GM23338 (cell line): ENCODE measurements around the gene MBTPS2. TPM values are rescaled to one million over a fixed set of nuclear protein-coding genes. Genes with fewer than 3 reads are reported as not detected.

Experiments used
- ATAC-seq: fragments of 200-7000 bp; cut with Tn5 transposase; 3 replicates; pipeline ENCODE4 v1.9.1; 2020
- DNase-seq: peaks from one replicate; pipeline ENCODE4 v3.0.0-alpha.2; 2015; ENCODE audit warnings: low spot score
- H2AFZ ChIP-seq: fragments of 200-600 bp; sonication (generic); 2 replicates; pipeline ENCODE4 v1.8.0; 2016; ENCODE audit warnings: antibody characterized with exemption, mild to moderate bottlenecking, moderate library complexity
- H3F3A ChIP-seq: fragments of 200-600 bp; sonication (generic); replicated peaks from 2 replicates; pipeline ENCODE4 v1.8.0; 2017; ENCODE audit warnings: antibody characterized with exemption, mixed run types, low read depth
- H3K27ac ChIP-seq: fragments of 200-600 bp; sonication (generic); 2 replicates; pipeline ENCODE4 v1.6.1; 2016; ENCODE audit warnings: low read depth
- H3K27me3 ChIP-seq: fragments of 200-600 bp; sonication (generic); 2 replicates; pipeline ENCODE4 v1.8.0; 2016; ENCODE audit warnings: mild to moderate bottlenecking, mixed run types, moderate library complexity; ENCODE audit not compliant: insufficient read depth
- H3K36me3 ChIP-seq: fragments of 200-600 bp; sonication (generic); 2 replicates; pipeline ENCODE4 v1.8.0; 2016; ENCODE audit warnings: mild to moderate bottlenecking; ENCODE audit not compliant: insufficient read depth
- H3K4me1 ChIP-seq: fragments of 200-600 bp; sonication (generic); 2 replicates; pipeline ENCODE4 v1.8.0; 2016; ENCODE audit warnings: mild to moderate bottlenecking, moderate library complexity; ENCODE audit not compliant: insufficient read depth
- H3K4me2 ChIP-seq: fragments of 200-600 bp; sonication (generic); 2 replicates; pipeline ENCODE4 v1.7.1; 2017; ENCODE audit warnings: mixed run types
- H3K4me3 ChIP-seq: fragments of 200-600 bp; sonication (generic); 2 replicates; pipeline ENCODE4 v1.6.1; 2016; ENCODE audit warnings: mixed run types
- H3K79me2 ChIP-seq: fragments of 200-600 bp; sonication (generic); replicated peaks from 2 replicates; pipeline ENCODE4 v1.8.0; 2017; ENCODE audit warnings: mild to moderate bottlenecking; ENCODE audit not compliant: insufficient read depth
- H3K9me2 ChIP-seq: fragments of 200-600 bp; sonication (generic); 2 replicates; pipeline ENCODE4 v1.8.0; 2017; ENCODE audit not compliant: insufficient read depth
- H4K20me1 ChIP-seq: fragments of 200-600 bp; sonication (generic); replicated peaks from 2 replicates; pipeline ENCODE4 v1.8.0; 2017; ENCODE audit warnings: mild to moderate bottlenecking; ENCODE audit not compliant: insufficient read depth
- H3K27ac Mint-ChIP-seq: 2 replicates; pipeline ENCODE4 v1.8.0; 2020; ENCODE audit warnings: inconsistent platforms, mild to moderate bottlenecking, moderate library complexity, mixed read lengths
- H3K27me3 Mint-ChIP-seq: 3 replicates; pipeline ENCODE4 v1.8.0; 2022; ENCODE audit warnings: low read depth, mild to moderate bottlenecking, moderate library complexity, mixed read lengths, inconsistent platforms; ENCODE audit not compliant: insufficient read depth, poor library complexity
- H3K36me3 Mint-ChIP-seq: 3 replicates; pipeline ENCODE4 v1.8.0; 2021; ENCODE audit warnings: low read depth, mild to moderate bottlenecking, inconsistent platforms, moderate library complexity, mixed read lengths
- H3K4me1 Mint-ChIP-seq: 3 replicates; pipeline ENCODE4 v1.8.0; 2020; ENCODE audit warnings: mild to moderate bottlenecking, inconsistent platforms, mixed read lengths
- H3K4me3 Mint-ChIP-seq: 3 replicates; pipeline ENCODE4 v1.8.0; 2021; ENCODE audit warnings: moderate library complexity, mild to moderate bottlenecking, inconsistent platforms, mixed read lengths
- H3K9me3 Mint-ChIP-seq: 3 replicates; pipeline ENCODE4 v1.8.0; 2020; ENCODE audit warnings: moderate library complexity, mild to moderate bottlenecking, inconsistent platforms, mixed read lengths
- CREB1 ChIP-seq: fragments of 250-450 bp; sonication (Bioruptor Pico); IDR thresholded peaks from 2 replicates; pipeline ENCODE4 v1.5.0; 2020; ENCODE audit warnings: low read depth, mild to moderate bottlenecking, moderate library complexity
- CTCF ChIP-seq, 2 experiments: fragments of 200-600 bp in 1 of 2; sonication (generic) in 1 of 2; conservative IDR thresholded peaks; 2 replicates each; pipeline versions ENCODE4 v1.5.1 to v1.6.1; 2016 to 2017; ENCODE audit warnings: antibody characterized with exemption in 2 of 2, low read depth in 2 of 2, mild to moderate bottlenecking in 2 of 2, moderate library complexity in 1 of 2
- ETS1 ChIP-seq: IDR thresholded peaks from 2 replicates; pipeline ENCODE4 v1.6.1; 2016; ENCODE audit warnings: antibody characterized with exemption
- EZH2 ChIP-seq: fragments of 200-600 bp; sonication (generic); IDR thresholded peaks from one replicate; pipeline ENCODE4 v1.8.0; 2017; ENCODE audit warnings: antibody characterized with exemption, mild to moderate bottlenecking, low read depth; ENCODE audit not compliant: unreplicated experiment
- EZH2phosphoT487 ChIP-seq: fragments of 200-600 bp; sonication (generic); IDR thresholded peaks from one replicate; pipeline ENCODE4 v1.8.1; 2018; ENCODE audit warnings: antibody characterized with exemption; ENCODE audit not compliant: unreplicated experiment
- JUNB ChIP-seq: IDR thresholded peaks from one replicate; pipeline ENCODE4 v1.6.1; 2016; ENCODE audit warnings: antibody characterized with exemption; ENCODE audit not compliant: unreplicated experiment
- NANOG ChIP-seq: IDR thresholded peaks from 2 replicates; pipeline ENCODE4 v1.6.1; 2016; ENCODE audit warnings: antibody characterized with exemption, borderline replicate concordance
- POLR2AphosphoS5 ChIP-seq: IDR thresholded peaks from 2 replicates; pipeline ENCODE4 v1.6.1; 2016; ENCODE audit warnings: antibody characterized with exemption, low read depth
- REST ChIP-seq: IDR thresholded peaks from one replicate; pipeline ENCODE4 v1.6.1; 2018; ENCODE audit warnings: antibody characterized with exemption; ENCODE audit not compliant: unreplicated experiment
- STAT1 ChIP-seq: IDR thresholded peaks from one replicate; pipeline ENCODE4 v1.6.1; 2016; ENCODE audit warnings: antibody characterized with exemption; ENCODE audit not compliant: unreplicated experiment
- ZNF114 ChIP-seq: fragments of 250-450 bp; sonication (Bioruptor Pico); IDR thresholded peaks from 2 replicates; pipeline ENCODE4 v1.5.0; 2020; ENCODE audit warnings: mild to moderate bottlenecking, moderate library complexity
- ZNF331 ChIP-seq: fragments of 250-450 bp; sonication (Bioruptor Pico); IDR thresholded peaks from 2 replicates; pipeline ENCODE4 v1.5.0; 2020; ENCODE audit warnings: low read depth, mild to moderate bottlenecking, moderate library complexity
- polyA plus RNA-seq: library from polyadenylated mRNA; unstranded; fragments of >200 nt; fragmentation: Nextera tagmentation; extraction: Ambion mirVana; gene quantifications from 2 replicates; pipeline ENCODE4 v1.2.1, GENCODE V29; 2016
- total RNA-seq: library from RNA; depleted of rRNA; stranded (reverse); fragments of >200 nt; shearing (Covaris generic); gene quantifications from 2 replicates; pipeline ENCODE4 v1.2.3, GENCODE V29; 2014

The MBTPS2 gene
- total and polyA plus RNA-seq, 2 experiments from 2014 or later, result 3.2 to 7.8 TPM

GRCh38 chrX:21911481-21911880 is 72.1 kb downstream of the MBTPS2 start:
- Mint-ChIP-seq H3K36me3 (no peaks in the 10 kb centered on the region), H3K27me3 (no peaks in the 10 kb centered on the region), H3K4me3 (no peak overlapping the region), H3K27ac (no peak overlapping the region), H3K4me1 (peaks cover 3% of the 10 kb centered on the region; the same call in 1 of the 3 replicates), H3K9me3 (no peaks in the 10 kb centered on the region)
- Histone ChIP-seq H3K36me3 (no peaks in the 10 kb centered on the region), H3F3A (no peaks in the 10 kb centered on the region), H3K4me1 (peaks cover 7% of the 10 kb centered on the region; the same call in 1 of the 2 replicates), H3K4me2 (no peak overlapping the region), H3K27ac (no peak overlapping the region), H2AFZ (no peak overlapping the region), H3K9me2 (no peaks in the 10 kb centered on the region), H3K4me3 (no peak overlapping the region), H3K27me3 (no peaks in the 10 kb centered on the region), H3K79me2 (no peaks in the 10 kb centered on the region), H4K20me1 (no peaks in the 10 kb centered on the region)
- TF ChIP-seq EZH2, result no peak
- TF ChIP-seq POLR2AphosphoS5, result no peak
- no peak for TF ChIP-seq EZH2phosphoT487
- TF ChIP-seq REST, result no peak
- TF ChIP-seq JUNB, result no peak
- DNase-seq (no peak), ATAC-seq (no peak)

- ATAC-seq, result no peak
- no peak overlapping the region for H3K4me3 Mint-ChIP-seq
- Histone ChIP-seq H3F3A (no peaks in the 10 kb centered on the region), H4K20me1 (no peaks in the 10 kb centered on the region), H3K36me3 (no peaks in the 10 kb centered on the region), H3K27me3 (no peaks in the 10 kb centered on the region), H3K4me3 (no peak overlapping the region), H3K79me2 (no peaks in the 10 kb centered on the region), H3K4me1 (peaks cover 3% of the 10 kb centered on the region; the same call in 1 of the 2 replicates), H2AFZ (no peak overlapping the region), H3K9me2 (no peaks in the 10 kb centered on the region), H3K27ac (no peak overlapping the region), H3K4me2 (no peak overlapping the region)
- H3K27ac Mint-ChIP-seq, result no peak overlapping the region
- no peak for DNase-seq
- no peaks in the 10 kb centered on the region for H3K27me3 Mint-ChIP-seq
- H3K36me3 Mint-ChIP-seq, result no peaks in the 10 kb centered on the region
- no peak for TF ChIP-seq CTCF (conservative IDR thresholded peaks at IDR 0.05; ENCODE audit: low read depth in 2 of 2)
- TF ChIP-seq REST, result no peak
- no peak for TF ChIP-seq ZNF114 (CRISPR knock-in tag)
- no peak for TF ChIP-seq STAT1
- no peak for TF ChIP-seq EZH2phosphoT487
- no peak for TF ChIP-seq CREB1 (CRISPR knock-in tag)
- no peak for TF ChIP-seq NANOG
- no peak for TF ChIP-seq ZNF331 (CRISPR knock-in tag)
- no peak for TF ChIP-seq ETS1
- no peak for TF ChIP-seq JUNB
- H3K9me3 Mint-ChIP-seq, result no peaks in the 10 kb centered on the region; the same call in 2 of the 3 replicates
- H3K4me1 Mint-ChIP-seq, result peaks cover under 1% of the 10 kb centered on the region; the same call in 1 of the 3 replicates
Measured at GRCh38 chrX:21912220-21912619, 72.8 kb downstream of the MBTPS2 start.
